ENCODE results near the gene RADIL. TPM values are rescaled to one million over a fixed set of nuclear protein-coding genes. Genes with fewer than 3 reads are reported as not detected.

The RADIL gene
- total and polyA plus RNA-seq, 9 of the 15 experiments (the other 6 are each of a cell fraction or from before 2014, with no cell fraction given), result 0.06 to 8.1 (median 1.9) TPM; not detected in 1

DNA sequence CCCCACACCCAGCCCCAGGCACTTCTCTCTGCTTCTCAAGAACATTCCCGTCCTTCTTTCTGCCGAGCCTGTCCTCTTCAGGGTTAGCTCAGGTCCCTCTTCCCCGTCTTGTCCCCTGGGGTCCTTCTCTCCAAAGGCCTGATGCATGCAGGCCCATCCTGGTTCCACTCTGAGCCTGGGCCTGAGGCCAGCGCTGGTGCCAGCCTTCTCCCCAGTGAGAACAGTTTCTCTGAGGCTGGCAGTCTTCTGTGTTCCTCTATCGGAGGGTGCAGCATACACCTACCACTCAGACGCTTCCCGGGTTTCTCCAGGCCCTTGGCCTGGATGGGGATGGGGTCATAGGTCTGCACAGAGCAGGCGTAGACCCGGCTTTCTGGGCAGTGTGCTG lies 93.4 kb downstream of the RADIL start (continued):
- TF ChIP-seq, protein P1, sequence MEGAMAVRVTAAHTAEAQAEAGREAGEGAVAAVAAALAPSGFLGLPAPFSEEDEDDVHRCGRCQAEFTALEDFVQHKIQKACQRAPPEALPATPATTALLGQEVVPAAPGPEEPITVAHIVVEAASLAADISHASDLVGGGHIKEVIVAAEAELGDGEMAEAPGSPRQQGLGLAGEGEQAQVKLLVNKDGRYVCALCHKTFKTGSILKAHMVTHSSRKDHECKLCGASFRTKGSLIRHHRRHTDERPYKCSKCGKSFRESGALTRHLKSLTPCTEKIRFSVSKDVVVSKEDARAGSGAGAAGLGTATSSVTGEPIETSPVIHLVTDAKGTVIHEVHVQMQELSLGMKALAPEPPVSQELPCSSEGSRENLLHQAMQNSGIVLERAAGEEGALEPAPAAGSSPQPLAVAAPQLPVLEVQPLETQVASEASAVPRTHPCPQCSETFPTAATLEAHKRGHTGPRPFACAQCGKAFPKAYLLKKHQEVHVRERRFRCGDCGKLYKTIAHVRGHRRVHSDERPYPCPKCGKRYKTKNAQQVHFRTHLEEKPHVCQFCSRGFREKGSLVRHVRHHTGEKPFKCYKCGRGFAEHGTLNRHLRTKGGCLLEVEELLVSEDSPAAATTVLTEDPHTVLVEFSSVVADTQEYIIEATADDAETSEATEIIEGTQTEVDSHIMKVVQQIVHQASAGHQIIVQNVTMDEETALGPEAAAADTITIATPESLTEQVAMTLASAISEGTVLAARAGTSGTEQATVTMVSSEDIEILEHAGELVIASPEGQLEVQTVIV (CRISPR knock-in tag; IDR thresholded peaks at IDR 0.05; ENCODE audit: borderline replicate concordance), result no peak
- TF ChIP-seq, protein P2, sequence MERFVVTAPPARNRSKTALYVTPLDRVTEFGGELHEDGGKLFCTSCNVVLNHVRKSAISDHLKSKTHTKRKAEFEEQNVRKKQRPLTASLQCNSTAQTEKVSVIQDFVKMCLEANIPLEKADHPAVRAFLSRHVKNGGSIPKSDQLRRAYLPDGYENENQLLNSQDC (CRISPR knock-in tag; IDR thresholded peaks at IDR 0.05), result no peak
- TF ChIP-seq ZFP1 (CRISPR knock-in tag; IDR thresholded peaks at IDR 0.05) (no peak), MYBL2 (IDR thresholded peaks at IDR 0.05; ENCODE audit: low read depth) (no peak), MYBL2 (CRISPR knock-in tag; IDR thresholded peaks at IDR 0.05; ENCODE audit: borderline replicate concordance) (no peak), FUS (optimal IDR thresholded peaks at IDR 0.05; ENCODE audit: low read depth, low read length) (no peak), CXXC5 (CRISPR knock-in tag; IDR thresholded peaks at IDR 0.05) (no peak), MTA3 (IDR thresholded peaks at IDR 0.05; ENCODE audit: borderline replicate concordance) (no peak), NCOR1 (IDR thresholded peaks at IDR 0.05) (no peak), ZNF79 (CRISPR knock-in tag; IDR thresholded peaks at IDR 0.05; ENCODE audit: low read depth) (no peak), BRF1 (IDR thresholded peaks at IDR 0.05; ENCODE audit: borderline replicate concordance, extremely low read depth, insufficient read length) (no peak), ARID1B (IDR thresholded peaks at IDR 0.05) (no peak)
- TF ChIP-seq, protein P3, sequence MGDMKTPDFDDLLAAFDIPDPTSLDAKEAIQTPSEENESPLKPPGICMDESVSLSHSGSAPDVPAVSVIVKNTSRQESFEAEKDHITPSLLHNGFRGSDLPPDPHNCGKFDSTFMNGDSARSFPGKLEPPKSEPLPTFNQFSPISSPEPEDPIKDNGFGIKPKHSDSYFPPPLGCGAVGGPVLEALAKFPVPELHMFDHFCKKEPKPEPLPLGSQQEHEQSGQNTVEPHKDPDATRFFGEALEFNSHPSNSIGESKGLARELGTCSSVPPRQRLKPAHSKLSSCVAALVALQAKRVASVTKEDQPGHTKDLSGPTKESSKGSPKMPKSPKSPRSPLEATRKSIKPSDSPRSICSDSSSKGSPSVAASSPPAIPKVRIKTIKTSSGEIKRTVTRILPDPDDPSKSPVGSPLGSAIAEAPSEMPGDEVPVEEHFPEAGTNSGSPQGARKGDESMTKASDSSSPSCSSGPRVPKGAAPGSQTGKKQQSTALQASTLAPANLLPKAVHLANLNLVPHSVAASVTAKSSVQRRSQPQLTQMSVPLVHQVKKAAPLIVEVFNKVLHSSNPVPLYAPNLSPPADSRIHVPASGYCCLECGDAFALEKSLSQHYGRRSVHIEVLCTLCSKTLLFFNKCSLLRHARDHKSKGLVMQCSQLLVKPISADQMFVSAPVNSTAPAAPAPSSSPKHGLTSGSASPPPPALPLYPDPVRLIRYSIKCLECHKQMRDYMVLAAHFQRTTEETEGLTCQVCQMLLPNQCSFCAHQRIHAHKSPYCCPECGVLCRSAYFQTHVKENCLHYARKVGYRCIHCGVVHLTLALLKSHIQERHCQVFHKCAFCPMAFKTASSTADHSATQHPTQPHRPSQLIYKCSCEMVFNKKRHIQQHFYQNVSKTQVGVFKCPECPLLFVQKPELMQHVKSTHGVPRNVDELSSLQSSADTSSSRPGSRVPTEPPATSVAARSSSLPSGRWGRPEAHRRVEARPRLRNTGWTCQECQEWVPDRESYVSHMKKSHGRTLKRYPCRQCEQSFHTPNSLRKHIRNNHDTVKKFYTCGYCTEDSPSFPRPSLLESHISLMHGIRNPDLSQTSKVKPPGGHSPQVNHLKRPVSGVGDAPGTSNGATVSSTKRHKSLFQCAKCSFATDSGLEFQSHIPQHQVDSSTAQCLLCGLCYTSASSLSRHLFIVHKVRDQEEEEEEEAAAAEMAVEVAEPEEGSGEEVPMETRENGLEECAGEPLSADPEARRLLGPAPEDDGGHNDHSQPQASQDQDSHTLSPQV (IDR thresholded peaks at IDR 0.05), result no peak
- TF ChIP-seq, protein P4, sequence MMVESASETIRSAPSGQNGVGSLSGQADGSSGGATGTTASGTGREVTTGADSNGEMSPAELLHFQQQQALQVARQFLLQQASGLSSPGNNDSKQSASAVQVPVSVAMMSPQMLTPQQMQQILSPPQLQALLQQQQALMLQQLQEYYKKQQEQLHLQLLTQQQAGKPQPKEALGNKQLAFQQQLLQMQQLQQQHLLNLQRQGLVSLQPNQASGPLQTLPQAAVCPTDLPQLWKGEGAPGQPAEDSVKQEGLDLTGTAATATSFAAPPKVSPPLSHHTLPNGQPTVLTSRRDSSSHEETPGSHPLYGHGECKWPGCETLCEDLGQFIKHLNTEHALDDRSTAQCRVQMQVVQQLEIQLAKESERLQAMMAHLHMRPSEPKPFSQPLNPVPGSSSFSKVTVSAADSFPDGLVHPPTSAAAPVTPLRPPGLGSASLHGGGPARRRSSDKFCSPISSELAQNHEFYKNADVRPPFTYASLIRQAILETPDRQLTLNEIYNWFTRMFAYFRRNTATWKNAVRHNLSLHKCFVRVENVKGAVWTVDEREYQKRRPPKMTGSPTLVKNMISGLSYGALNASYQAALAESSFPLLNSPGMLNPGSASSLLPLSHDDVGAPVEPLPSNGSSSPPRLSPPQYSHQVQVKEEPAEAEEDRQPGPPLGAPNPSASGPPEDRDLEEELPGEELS (CRISPR knock-in tag; IDR thresholded peaks at IDR 0.05; ENCODE audit: borderline replicate concordance), result no peak
